ENCODE results near the gene GFER. TPM values are rescaled to one million over a fixed set of nuclear protein-coding genes. Genes with fewer than 3 reads are reported as not detected.

GFER gene
- total and polyA plus RNA-seq, 9 of the 15 experiments (the other 6 are each of a cell fraction or from before 2014, with no cell fraction given) = 4.3 to 53.7 (median 19.8) TPM

GRCh38 chr16:1947369-1947670 lies 36.7 kb upstream of the GFER start:
- in situ Hi-C loops (cut with MboI) (no loop called here), intact Hi-C loops (cut with micrococcal nuclease) (no loop called here)
- no peaks in the 10 kb centered on the region for H3K9me3 ChIP-seq (replicated peaks; ENCODE audit: control insufficient read depth, insufficient read depth, low read depth, low read length)
- 40% methylated on average over 9 of the region's 9 CpGs for WGBS (ENCODE audit: insufficient coverage, low coverage, missing lambda C conversion rate)
- H3K9ac ChIP-seq (ENCODE audit: insufficient read depth in 1 of 2, low read depth in 2 of 2, low read length in 2 of 2) = peak overlapping the region in 1 of 2 experiments; percentile 48; a peak in 2 of 4 replicates
- H3K27ac ChIP-seq (ENCODE audit: extremely low read depth, low read depth, low read length) = no peak overlapping the region
- H3K4me3 ChIP-seq = no peak overlapping the region
- POLR2A ChIA-PET = interaction anchor here (0.5 to 2.9 kb wide), 3 partner anchors 16 to 1925 kb away, joined by 3 to 27 read pairs (median 4); partner anchors contain the start of gene RPS2
- no peaks in the 10 kb centered on the region for H4K20me1 ChIP-seq (replicated peaks; ENCODE audit: control insufficient read depth, insufficient read depth, low read length)
- ATAC-seq (no peak), FAIRE-seq (no peak), DNase-seq (ENCODE audit: extremely low read depth in 1 of 4, low spot score in 3 of 4) (no peak)
- no peaks in the 10 kb centered on the region for H3K36me3 ChIP-seq (ENCODE audit: control insufficient read depth, insufficient read depth, low read length)
- no peaks in the 10 kb centered on the region for H3K9me1 ChIP-seq (ENCODE audit: control insufficient read depth, insufficient read depth, low read length)
- H3K79me2 ChIP-seq (ENCODE audit: control insufficient read depth, insufficient read depth, low read length) = peaks cover 8% of the 10 kb centered on the region
- BruUV-seq (replicated peaks) = no TSS peak
- H3K27me3 ChIP-seq (ENCODE audit: control insufficient read depth in 2 of 2, insufficient read depth in 2 of 2, low read length in 2 of 2) = no peaks in the 10 kb centered on the region
- TF ChIP-seq ZNF79 (CRISPR knock-in tag; IDR thresholded peaks at IDR 0.05; ENCODE audit: low read depth) (no peak), ZNF551 (CRISPR knock-in tag; IDR thresholded peaks at IDR 0.05) (no peak), ZNF444 (CRISPR knock-in tag; IDR thresholded peaks at IDR 0.05) (no peak)
- no peak overlapping the region for H2AFZ ChIP-seq (ENCODE audit: low read depth, low read length)
- no peak overlapping the region for H3K4me2 ChIP-seq (ENCODE audit: insufficient read depth, low read length)
- H3K4me1 ChIP-seq (replicated peaks in 1 of 2; ENCODE audit: control insufficient read depth in 2 of 2, insufficient read depth in 2 of 2, low read length in 2 of 2) = peaks cover 17 to 59% of the 10 kb centered on the region in 2 experiments
- CTCF ChIA-PET (ENCODE audit: low intra/inter-chr PET ratio) = no interaction called here

GRCh38 chr16:1949507-1949906 lies 34.5 kb upstream of the GFER start:
- ChIA-PET CTCF (ENCODE audit: low intra/inter-chr PET ratio) (no interaction called here), POLR2A (interaction anchor here (1.0 to 5.6 kb wide), 3 partner anchors 10 to 15 kb away, joined by 5 to 37 read pairs (median 8); partner anchors contain the start of gene RPS2)
- Histone ChIP-seq H3K9me3 (replicated peaks; ENCODE audit: control insufficient read depth, insufficient read depth, low read depth, low read length) (no peaks in the 10 kb centered on the region), H3K36me3 (ENCODE audit: control insufficient read depth, insufficient read depth, low read length) (no peaks in the 10 kb centered on the region), H3K9ac (ENCODE audit: insufficient read depth in 1 of 2, low read depth in 2 of 2, low read length in 2 of 2) (no peak overlapping the region), H2AFZ (ENCODE audit: low read depth, low read length) (no peak overlapping the region), H3K4me1 (replicated peaks in 1 of 2; ENCODE audit: control insufficient read depth in 2 of 2, insufficient read depth in 2 of 2, low read length in 2 of 2) (peaks cover 7 to 57% of the 10 kb centered on the region in 2 experiments; a peak in 4 of 5 replicates), H3K4me2 (ENCODE audit: insufficient read depth, low read length) (no peak overlapping the region), H3K4me3 (no peak overlapping the region), H3K79me2 (ENCODE audit: control insufficient read depth, insufficient read depth, low read length) (no peaks in the 10 kb centered on the region), H4K20me1 (replicated peaks; ENCODE audit: control insufficient read depth, insufficient read depth, low read length) (no peaks in the 10 kb centered on the region), H3K27ac (ENCODE audit: extremely low read depth, low read depth, low read length) (no peak overlapping the region), H3K9me1 (ENCODE audit: control insufficient read depth, insufficient read depth, low read length) (no peaks in the 10 kb centered on the region), H3K27me3 (ENCODE audit: control insufficient read depth in 2 of 2, insufficient read depth in 2 of 2, low read length in 2 of 2) (no peaks in the 10 kb centered on the region)
- FAIRE-seq = no peak
- intact Hi-C loops (cut with micrococcal nuclease) (no loop called here), in situ Hi-C loops (cut with MboI) (no loop called here)
- no TSS peak for BruUV-seq (replicated peaks)
- 54% methylated on average over 6 of the region's 11 CpGs for WGBS (ENCODE audit: insufficient coverage, low coverage, missing lambda C conversion rate)
- no peak for DNase-seq (ENCODE audit: extremely low read depth in 1 of 4, low spot score in 3 of 4)
- ATAC-seq = no peak
- TF ChIP-seq RBFOX2 (IDR thresholded peaks at IDR 0.05; ENCODE audit: low read depth, low read length) (no peak), MLLT1 (IDR thresholded peaks at IDR 0.05) (no peak), MBD1 (CRISPR knock-in tag; IDR thresholded peaks at IDR 0.05) (no peak), RREB1 (CRISPR knock-in tag; IDR thresholded peaks at IDR 0.05) (no peak)
